ENCODE data around the gene TMPRSS12.

- no peak for TF ChIP-seq MAX (IDR thresholded peaks at IDR 0.05)
- no peak for TF ChIP-seq CTCF (IDR thresholded peaks at IDR 0.05 in 2 of 3, conservative IDR thresholded peaks at IDR 0.05 in 1 of 3; ENCODE audit: borderline replicate concordance in 1 of 3, insufficient read depth in 1 of 3, low read depth in 2 of 3, low read length in 2 of 3)
- TF ChIP-seq SP1 (IDR thresholded peaks at IDR 0.05; ENCODE audit: low read depth) = no peak
- TF ChIP-seq POLR2AphosphoS5 (IDR thresholded peaks at IDR 0.05; ENCODE audit: low read depth, low read length) = no peak
- no peak for TF ChIP-seq SIN3A (IDR thresholded peaks at IDR 0.05; ENCODE audit: low read depth)
- no peak for TF ChIP-seq YY1 (IDR thresholded peaks at IDR 0.05; ENCODE audit: extremely low read depth, insufficient replicate concordance, low read depth, low read length)
- no peak for TF ChIP-seq EZH2 (IDR thresholded peaks at IDR 0.05)
- TF ChIP-seq SRF (IDR thresholded peaks at IDR 0.05; ENCODE audit: low read depth) = no peak
- TF ChIP-seq EZH2phosphoT487 (IDR thresholded peaks at IDR 0.05; ENCODE audit: borderline replicate concordance) = no peak
- TF ChIP-seq POLR2A (IDR thresholded peaks at IDR 0.05; ENCODE audit: borderline replicate concordance, extremely low read depth, insufficient read depth, insufficient read length) = no peak
- TF ChIP-seq CEBPB (IDR thresholded peaks at IDR 0.05; ENCODE audit: low read depth) = no peak
- TF ChIP-seq TCF7L2 (IDR thresholded peaks at IDR 0.05; ENCODE audit: borderline replicate concordance, extremely low read depth, insufficient read depth, insufficient read length) = no peak
These were observed 90.9 kb downstream of the TMPRSS12 start for GRCh38 chr12:50933459-50934124.

Data from HCT116 (cell line).